IPS-NIHi11 (cell line): ENCODE data around the gene OPRL1.
"Not testable (repeated sequence)": the region's sequence is repeated elsewhere in the genome, so short reads cannot be mapped to it uniquely, and the experiment has no call there.

Experiments
- DNase-seq: peaks from one replicate; pipeline ENCODE4 v3.0.0; 2012; ENCODE audit warnings: mixed read lengths, low spot score

The OPRL1 gene

GRCh38 chr20:64116016-64116415 lies 36.1 kb downstream of the OPRL1 start:
- no peak for DNase-seq

- peak; percentile 7 for DNase-seq
Measured at GRCh38 chr20:64116541-64117431, 36.9 kb downstream of the OPRL1 start.

GRCh38 chr20:64117432-64117777 lies 37.5 kb downstream of the OPRL1 start:
- not testable (repeated sequence) for DNase-seq

- peak; percentile 6 for DNase-seq
Measured at GRCh38 chr20:64119301-64119680, 39.4 kb downstream of the OPRL1 start.

GRCh38 chr20:64119681-64120341 lies 39.9 kb downstream of the OPRL1 start:
- peak; percentile 28 for DNase-seq

GRCh38 chr20:64121586-64121985 lies 41.7 kb downstream of the OPRL1 start:
- no peak for DNase-seq

- not testable (repeated sequence) for DNase-seq
Measured at GRCh38 chr20:64122927-64123326, 43.0 kb downstream of the OPRL1 start.

- DNase-seq = not testable (repeated sequence)
Measured at GRCh38 chr20:64123517-64123916, 43.6 kb downstream of the OPRL1 start.

- no peak for DNase-seq
Measured at GRCh38 chr20:64129146-64129782, 49.4 kb downstream of the OPRL1 start.

- DNase-seq = no peak
Measured at GRCh38 chr20:64130271-64130670, 50.4 kb downstream of the OPRL1 start.

GRCh38 chr20:64130876-64131275 lies 51.0 kb downstream of the OPRL1 start:
- DNase-seq = no peak

GRCh38 chr20:64131406-64131805 lies 51.5 kb downstream of the OPRL1 start:
- peak; percentile 48 for DNase-seq

GRCh38 chr20:64133951-64134407 lies 54.1 kb downstream of the OPRL1 start:
- DNase-seq = no peak

GRCh38 chr20:64134744-64135143 lies 54.9 kb downstream of the OPRL1 start:
- not testable (repeated sequence) for DNase-seq

GRCh38 chr20:64136004-64136710 lies 56.3 kb downstream of the OPRL1 start:
- DNase-seq = peak; percentile 1

GRCh38 chr20:64137598-64138031 lies 57.7 kb downstream of the OPRL1 start:
- peak; percentile 4 for DNase-seq

GRCh38 chr20:64138276-64138815 lies 58.5 kb downstream of the OPRL1 start:
- DNase-seq = peak; percentile 2

GRCh38 chr20:64139199-64140060 lies 59.5 kb downstream of the OPRL1 start:
- DNase-seq = peak; percentile 29

GRCh38 chr20:64140061-64140931 lies 60.4 kb downstream of the OPRL1 start:
- DNase-seq = peak; percentile 4

- no peak for DNase-seq
Measured at GRCh38 chr20:64140956-64141355, 61.1 kb downstream of the OPRL1 start.
